GM12872 (cell line): ENCODE data around the gene SEL1L2.

Source experiments
- CTCF ChIP-seq: IDR thresholded peaks from 3 replicates; pipeline ENCODE4 v1.5.1; 2011; ENCODE audit warnings: low read depth, mild to moderate bottlenecking, low read length, moderate library complexity; ENCODE audit not compliant: insufficient read depth

SEL1L2 gene

DNA sequence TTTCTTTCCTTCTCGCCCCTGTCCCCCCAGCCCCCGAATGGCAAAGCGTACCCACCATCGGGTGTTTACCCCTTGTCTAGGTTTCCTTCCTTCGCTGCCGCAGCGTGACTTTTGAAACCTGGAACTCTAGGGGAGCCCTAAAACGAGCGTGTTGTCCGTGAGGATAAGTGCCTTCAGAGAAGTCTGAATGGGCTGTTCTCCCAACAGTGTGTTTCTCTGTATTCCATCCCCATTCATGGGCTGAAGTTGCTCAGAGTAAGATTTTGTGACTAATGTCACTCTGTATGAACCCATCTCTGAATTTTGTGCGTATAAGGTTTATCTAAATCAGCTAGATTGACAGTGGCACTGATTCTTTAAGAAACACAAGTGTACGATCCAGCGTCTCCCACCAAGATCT, 5.9 kb upstream of the SEL1L2 start:
- TF ChIP-seq CTCF, result no peak

DNA sequence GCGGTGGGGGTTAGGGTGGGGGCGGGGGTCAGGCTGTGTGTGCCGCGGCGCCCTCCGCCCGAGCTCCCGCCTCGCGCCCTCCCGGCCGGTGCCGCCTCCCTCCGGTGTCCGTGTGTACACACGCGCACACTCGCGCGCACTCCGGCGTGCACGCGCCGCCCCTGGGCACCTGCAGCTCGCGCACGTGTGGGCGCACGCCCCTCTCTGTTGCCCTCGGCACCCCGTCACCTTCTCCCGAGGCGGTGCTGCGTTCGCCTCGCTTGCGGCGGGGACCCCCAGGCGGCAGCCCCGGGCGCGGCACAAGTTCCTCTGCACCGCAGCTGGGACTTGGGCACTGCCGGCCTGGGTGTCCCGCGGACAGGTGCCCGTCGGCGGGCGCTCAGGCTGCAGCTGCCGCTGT, 5.4 kb upstream of the SEL1L2 start:
- TF ChIP-seq CTCF, result no peak

GRCh38 chr20:13995086-13995665, 4.8 kb upstream of the SEL1L2 start, which contains the start of gene MACROD2:
TSS of gene MACROD2 (plus strand) at chr20:13995516.
- TF ChIP-seq CTCF, result no peak

DNA sequence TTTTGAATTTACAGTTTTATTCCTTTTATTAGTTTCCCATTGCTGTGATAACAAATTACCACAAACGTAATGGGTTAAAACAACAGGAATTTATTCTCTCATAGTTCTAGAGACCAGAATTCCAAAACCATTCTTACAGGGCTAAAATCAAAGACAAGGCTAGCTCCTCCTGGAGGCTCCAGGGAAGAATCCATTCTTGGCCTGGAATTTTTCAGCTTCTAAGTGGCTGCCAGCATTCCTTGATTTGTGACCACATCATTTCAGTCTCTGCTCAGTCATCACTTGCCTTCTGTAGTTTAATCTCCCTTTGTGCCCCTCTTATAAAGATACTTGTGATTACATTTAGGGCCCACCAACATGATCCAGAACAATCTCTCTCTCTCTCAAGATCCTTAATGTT, 897 bp upstream of the SEL1L2 start:
- TF ChIP-seq CTCF, result no peak

DNA sequence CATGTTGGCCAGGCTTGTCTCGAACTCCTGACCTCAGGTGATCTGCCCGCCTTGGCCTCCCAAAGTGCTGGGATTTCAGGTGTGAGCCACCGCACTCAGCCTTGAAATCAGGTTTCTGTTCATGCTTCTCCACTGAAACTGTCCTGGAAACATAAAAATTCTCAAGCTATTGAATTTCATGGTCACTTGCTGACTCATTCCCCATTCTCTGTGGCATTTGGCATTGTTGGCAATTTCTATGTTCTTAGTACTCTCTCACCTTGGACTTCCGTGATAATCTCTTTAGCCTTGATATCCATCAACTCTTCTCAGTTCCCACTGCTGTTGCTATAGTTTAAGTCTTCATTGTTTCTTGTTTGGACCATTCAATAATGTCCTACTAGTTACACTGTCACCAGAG, 6.2 kb downstream of the SEL1L2 start:
- TF ChIP-seq CTCF, result no peak

DNA sequence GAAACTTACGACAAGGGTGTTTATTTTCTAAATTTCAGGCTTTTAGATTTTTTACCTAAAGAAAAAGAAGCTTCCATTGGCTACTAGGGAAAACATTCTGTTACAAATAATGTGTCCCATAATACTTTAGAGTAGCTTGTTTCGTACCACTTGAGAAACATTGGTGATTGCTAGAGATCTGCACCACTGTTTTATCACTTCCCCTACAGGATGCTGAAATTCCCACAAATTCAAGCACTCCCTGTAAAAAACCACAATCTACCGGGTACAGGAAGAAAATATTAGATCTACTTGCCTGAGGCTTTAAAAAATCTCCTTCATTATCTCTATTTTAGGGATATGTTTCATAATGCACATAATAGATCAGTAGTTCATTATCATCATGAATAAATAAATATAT, 29.9 kb downstream of the SEL1L2 start:
- no peak for TF ChIP-seq CTCF

- TF ChIP-seq CTCF, result no peak
These were observed 30.3 kb downstream of the SEL1L2 start for GRCh38 chr20:13960119-13960518.
